GM06990 (cell line): Measurements from ENCODE around the gene SH3GL1.

ENCODE experiments used
- DNase-seq: peaks from one replicate; pipeline ENCODE4 v3.0.0-alpha.2; 2011; ENCODE audit not compliant: insufficient read length; ENCODE audit errors: extremely low read depth
- H3K27me3 ChIP-seq: replicated peaks from 2 replicates; pipeline ENCODE4 v1.6.0; 2011; ENCODE audit warnings: low read length; ENCODE audit not compliant: control insufficient read depth, insufficient read depth
- H3K36me3 ChIP-seq: 2 replicates; pipeline ENCODE4 v1.5.1; 2011; ENCODE audit warnings: low read length; ENCODE audit not compliant: control insufficient read depth, insufficient read depth
- H3K4me3 ChIP-seq: replicated peaks from 2 replicates; pipeline ENCODE4 v1.5.1; 2011; ENCODE audit warnings: low read depth, mild to moderate bottlenecking, control low read depth, low read length
- CTCF ChIP-seq: IDR thresholded peaks from 2 replicates; pipeline ENCODE4 v1.5.1; 2011; ENCODE audit warnings: low read length, control low read depth, mild to moderate bottlenecking, inconsistent platforms; ENCODE audit not compliant: insufficient read depth, poor library complexity, severe bottlenecking

SH3GL1 gene

GRCh38 chr19:4415352-4415751 lies 15.0 kb upstream of the SH3GL1 start:
- no peaks in the 10 kb centered on the region for H3K27me3 ChIP-seq
- H3K4me3 ChIP-seq, result no peak overlapping the region
- TF ChIP-seq CTCF, result no peak
- no peak for DNase-seq
- peaks cover 14% of the 10 kb centered on the region for H3K36me3 ChIP-seq

GRCh38 chr19:4414800-4415321 lies 14.5 kb upstream of the SH3GL1 start:
- H3K4me3 ChIP-seq, result no peak overlapping the region
- no peak for TF ChIP-seq CTCF
- no peak for DNase-seq

GRCh38 chr19:4414144-4414799 lies 13.9 kb upstream of the SH3GL1 start:
- Histone ChIP-seq H3K36me3 (peaks cover 17% of the 10 kb centered on the region), H3K4me3 (no peak overlapping the region), H3K27me3 (no peaks in the 10 kb centered on the region)
- TF ChIP-seq CTCF, result no peak
- DNase-seq, result no peak

More at GRCh38 chr19:4414800-4415321, 14.5 kb upstream of the SH3GL1 start:
- H3K36me3 ChIP-seq, result peaks cover 12% of the 10 kb centered on the region
- H3K27me3 ChIP-seq, result no peaks in the 10 kb centered on the region

- DNase-seq, result no peak
- peaks cover 20% of the 10 kb centered on the region for H3K36me3 ChIP-seq
- no peak overlapping the region for H3K4me3 ChIP-seq
- no peaks in the 10 kb centered on the region for H3K27me3 ChIP-seq
- no peak for TF ChIP-seq CTCF
Observed at GRCh38 chr19:4413588-4413987, 13.2 kb upstream of the SH3GL1 start.

- TF ChIP-seq CTCF, result no peak
- H3K4me3 ChIP-seq, result no peak overlapping the region
- peaks cover 18% of the 10 kb centered on the region for H3K36me3 ChIP-seq
- no peak for DNase-seq
- H3K27me3 ChIP-seq, result no peaks in the 10 kb centered on the region
Observed at GRCh38 chr19:4409123-4409933, 9.0 kb upstream of the SH3GL1 start.
